GM19035 (cell line): Measurements from ENCODE around the gene NTSR1.

ENCODE experiments used
- ATAC-seq: cut with Tn5 transposase; IDR thresholded peaks from one replicate; pipeline ENCODE4 v1.9.1; 2021; ENCODE audit not compliant: unreplicated experiment

Gene NTSR1

DNA sequence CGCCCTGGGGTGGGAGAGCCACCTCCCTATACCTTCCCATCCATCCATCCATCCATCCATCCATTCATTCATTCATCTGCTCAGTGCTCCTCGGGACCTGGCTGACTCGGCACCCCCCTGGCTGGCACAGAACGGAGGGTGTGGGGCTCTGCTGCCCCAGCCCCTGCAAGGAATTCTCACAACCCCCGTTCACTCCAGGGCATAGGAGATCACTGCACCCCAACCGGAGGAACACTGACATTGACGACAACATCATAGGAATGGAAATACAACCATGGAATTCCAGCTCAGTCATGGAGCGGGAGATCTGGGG, 59.6 kb downstream of the NTSR1 start:
- ATAC-seq, result no peak

DNA sequence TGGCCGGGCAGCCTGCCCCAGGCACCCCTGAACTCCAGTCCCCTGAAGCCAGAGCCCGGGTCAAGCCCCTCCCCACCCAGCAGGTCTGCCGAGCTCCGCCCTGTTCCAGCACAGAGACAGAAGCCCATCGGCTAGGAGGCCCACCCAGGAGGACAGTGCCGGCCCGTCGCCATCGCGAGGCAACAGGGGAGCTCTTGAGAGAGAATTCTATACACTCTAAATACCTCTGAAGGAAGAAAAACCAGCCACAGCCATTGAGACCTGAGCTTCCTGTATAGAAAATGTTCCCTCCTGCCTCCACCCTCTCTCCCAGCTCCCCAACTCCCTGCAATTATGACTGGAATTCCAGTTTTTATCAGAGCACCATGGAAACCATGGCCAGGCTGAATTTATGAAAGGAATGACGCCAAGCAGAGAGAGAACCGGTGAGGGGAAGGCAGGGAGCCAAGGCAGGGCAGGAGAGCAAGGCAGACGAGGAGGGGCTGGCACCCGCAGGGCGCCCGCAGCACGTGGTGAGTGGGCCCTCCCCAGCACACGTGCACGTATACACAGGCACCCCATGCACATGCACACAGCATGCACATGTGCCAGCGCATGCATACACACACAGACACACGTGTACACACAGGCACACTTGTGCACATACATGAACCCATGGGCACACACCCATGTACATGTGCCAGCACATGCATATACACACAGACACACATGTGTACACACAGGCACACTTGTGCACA, 60.1 kb downstream of the NTSR1 start:
- ATAC-seq, result no peak

DNA sequence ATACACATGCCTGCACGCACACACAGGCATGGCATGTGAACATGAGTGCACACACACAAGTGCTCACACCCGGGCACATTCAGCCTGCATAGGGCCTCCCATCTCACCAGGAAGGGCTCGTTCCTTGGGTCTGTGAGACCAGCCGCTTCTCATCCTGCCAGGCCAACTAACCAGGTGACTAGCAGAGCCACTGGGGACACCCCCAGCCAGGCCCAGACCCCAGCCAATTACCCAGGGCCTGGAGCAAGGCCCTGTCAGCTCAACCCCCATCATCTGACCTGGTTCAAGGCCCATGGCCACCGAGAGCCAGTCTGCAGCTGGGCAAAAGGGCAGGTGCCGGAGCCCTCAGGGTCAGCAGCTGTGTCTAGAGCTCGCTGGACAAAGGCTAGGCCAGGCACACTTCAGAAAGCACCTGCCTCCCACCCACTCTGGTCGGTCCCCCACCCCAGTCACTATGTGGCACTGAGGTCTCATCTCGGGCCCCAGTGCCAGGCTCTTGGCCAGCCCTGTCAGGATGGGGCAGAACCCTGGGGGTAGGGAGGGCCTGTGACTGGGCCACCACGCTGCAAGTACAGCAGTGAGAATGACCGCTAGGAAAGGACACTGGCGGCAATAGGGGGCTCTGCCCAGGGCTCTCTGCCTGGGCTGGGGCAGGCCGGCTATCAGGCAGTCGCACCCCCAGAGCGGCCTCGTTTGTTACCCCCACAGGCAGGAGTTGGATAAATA, 60.9 kb downstream of the NTSR1 start:
- ATAC-seq, result no peak

DNA sequence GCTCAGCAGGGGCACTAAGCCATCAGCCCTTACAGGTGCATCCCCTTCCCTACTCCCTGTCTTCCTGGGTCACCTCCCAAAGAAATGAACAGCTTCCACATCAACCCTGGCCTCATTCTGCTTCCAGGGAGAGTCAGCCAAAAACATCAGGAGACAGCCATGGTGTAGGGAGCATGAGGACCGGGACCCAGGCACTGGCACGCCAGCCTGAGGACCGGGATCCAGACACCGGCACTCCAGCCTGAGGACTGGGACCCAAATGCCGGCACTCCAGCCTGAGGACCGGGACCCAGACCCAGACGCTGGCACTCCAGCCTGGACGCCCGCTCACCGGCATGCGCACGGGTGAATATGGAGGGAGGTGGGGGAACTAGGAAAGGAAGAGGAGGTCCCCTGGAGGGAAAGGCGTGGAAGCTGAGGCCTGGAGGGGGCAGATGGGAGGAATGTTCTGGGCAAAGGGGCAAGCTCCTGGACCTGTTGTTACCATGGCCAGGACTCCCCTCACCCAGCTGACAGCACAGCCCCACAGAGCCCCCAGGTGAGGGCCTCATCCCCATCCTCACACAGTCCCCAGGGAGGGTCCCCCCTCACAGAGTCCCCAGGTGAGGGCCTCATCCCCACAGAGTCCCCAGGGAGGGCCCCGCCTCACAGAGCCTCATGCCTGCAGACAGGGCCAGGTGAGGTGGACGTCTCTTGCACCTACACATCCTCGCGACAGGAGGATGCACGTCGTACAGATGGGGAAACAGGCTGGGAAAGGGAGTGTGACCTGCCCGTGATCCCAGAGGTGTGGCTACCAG, 61.7 kb downstream of the NTSR1 start:
- no peak for ATAC-seq

GRCh38 chr20:62770916-62771315, 62.3 kb downstream of the NTSR1 start:
- no peak for ATAC-seq

DNA sequence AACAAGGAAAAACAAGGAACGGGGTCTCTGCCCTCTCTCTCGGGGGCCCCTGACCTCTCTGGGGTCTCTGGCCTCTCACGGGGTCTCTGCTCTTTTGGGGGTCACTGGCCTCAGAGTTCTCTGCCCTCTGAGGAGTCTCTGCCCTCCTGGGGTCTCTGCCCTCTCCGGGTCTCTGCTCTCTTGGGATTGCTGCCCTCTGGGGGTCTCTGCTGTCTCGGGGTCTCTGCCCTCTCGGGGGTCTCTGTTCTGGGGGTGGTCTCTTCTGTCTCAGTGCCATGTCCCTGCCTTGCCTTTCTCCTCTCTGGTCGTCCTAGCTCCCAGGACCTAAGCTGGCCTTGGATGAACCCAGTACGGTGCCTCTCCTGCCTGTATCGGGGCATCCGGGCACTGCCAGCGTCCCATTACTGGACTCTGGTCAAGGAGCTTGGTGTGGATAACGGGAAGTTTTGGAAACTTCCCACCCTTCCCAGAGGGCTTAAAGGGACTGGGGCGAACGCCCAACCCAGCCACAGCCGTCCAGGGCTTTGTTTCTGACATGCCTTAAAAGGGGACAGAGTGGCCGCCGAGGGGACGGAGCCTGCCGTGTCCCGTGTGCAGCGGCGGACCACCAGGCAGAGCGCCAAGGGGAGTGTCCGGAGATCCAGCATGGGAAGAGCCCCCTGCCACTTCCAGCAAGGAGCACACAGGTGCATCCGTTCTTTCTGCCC, 62.9 kb downstream of the NTSR1 start:
- ATAC-seq, result no peak

DNA sequence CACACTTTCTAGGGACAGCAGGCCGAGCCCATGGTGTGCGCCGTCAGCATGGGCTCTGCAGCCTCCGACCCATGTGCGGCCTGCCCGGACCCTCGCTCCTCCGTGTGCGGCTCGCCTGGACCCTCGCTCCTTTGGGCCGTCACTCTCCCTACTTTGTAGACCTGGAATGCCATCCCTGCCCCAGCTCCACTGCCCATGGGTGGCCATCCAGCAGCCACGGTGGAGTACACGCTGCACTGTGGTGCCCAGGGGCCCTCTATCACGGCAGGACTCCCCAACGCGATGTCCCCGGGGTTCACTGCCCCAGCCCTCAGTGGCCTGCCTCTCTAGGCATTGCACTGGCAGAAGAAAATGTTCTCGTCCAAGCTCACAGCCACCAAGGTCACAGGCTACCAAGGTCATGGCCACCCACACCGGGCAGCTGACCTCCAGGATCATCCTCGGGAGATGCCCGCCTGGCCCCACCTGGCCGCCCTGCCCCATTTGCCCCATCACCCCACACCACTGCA, 63.5 kb downstream of the NTSR1 start:
- ATAC-seq, result no peak

DNA sequence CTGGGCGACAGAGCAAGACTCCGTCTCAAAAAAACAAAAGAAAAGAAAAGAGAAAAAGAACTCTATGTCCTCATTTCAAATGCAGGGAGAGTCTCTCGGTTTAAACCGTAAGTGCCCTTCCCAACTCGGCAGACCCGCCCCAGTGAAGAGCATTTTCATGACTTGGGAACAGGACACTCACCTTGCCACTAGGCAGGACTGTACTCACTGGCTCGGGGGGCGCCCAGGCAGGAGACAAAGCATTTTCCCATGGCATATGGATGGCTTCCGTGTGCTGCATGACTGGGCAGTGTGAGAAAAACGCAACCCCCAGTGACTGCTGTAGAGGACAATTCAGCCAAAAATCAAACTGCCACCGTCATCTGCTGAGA, 64.0 kb downstream of the NTSR1 start:
- no peak for ATAC-seq

- no peak for ATAC-seq
Measured at GRCh38 chr20:62772990-62773844, 64.6 kb downstream of the NTSR1 start.

DNA sequence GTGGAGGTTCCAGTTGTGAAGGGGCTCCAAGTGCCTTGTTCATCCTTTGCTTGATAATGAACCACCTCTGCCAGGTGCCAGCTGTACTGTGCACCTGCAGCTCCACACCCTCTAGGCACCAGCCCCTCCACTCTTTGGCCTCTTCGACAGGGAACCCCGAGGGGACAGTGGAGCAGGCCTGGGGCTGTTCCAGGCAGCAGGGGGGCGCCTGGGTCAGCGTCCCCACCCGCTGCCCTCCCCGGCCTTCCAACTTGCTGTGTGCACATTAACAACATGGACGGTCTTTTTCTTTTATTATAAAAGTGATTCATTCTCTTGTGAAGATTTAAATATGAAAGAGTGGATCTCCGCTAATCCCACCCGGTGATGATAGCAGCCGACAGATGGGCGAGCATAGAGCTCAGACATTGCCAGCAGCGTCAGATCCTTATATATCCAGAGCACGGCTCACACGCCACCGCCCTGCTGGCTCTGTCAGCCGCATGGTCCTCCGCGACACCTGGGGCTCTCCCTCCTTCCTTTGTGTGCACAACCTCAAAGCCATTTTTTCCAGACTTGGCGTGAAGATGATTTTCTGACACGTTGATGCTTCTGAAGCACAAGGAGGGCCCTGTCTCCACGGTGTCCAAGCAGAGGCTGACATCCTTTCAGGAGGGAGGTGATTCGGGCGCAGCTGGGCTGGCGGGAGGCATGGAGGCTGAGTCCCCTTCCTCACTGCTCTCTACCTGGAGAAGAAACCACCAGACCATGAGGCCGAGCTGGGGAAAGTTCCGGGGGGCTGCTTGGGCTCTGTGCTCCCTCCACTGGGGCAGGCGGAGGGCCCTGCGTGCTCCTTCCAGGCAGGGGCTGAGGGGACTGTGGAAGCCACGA, 65.4 kb downstream of the NTSR1 start:
- ATAC-seq, result no peak

DNA sequence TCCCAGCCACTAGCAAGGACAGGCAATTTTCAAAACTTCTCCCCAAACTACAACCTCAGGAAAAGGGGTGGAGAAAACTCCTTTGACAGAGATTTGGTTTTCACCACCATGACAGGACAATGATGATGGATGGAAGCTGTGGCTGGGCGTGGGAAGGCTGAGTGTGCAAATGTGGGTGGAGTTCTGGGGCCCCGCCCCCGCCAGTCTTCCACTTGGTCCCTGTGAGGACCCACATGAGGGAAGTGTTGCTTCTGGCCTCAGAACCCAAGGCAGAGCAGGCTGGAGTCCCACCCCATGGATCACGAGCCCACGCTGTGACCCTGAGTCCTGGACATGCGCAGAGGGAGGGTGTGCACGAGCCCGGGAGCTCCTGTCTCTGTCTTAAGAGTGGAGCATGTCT, 66.1 kb downstream of the NTSR1 start:
- no peak for ATAC-seq

GRCh38 chr20:62775206-62775605, 66.6 kb downstream of the NTSR1 start:
- no peak for ATAC-seq

GRCh38 chr20:62776035-62776691, 67.5 kb downstream of the NTSR1 start:
- no peak for ATAC-seq

- no peak for ATAC-seq
Measured at GRCh38 chr20:62776692-62777527, 68.3 kb downstream of the NTSR1 start.

- ATAC-seq, result no peak
Measured at GRCh38 chr20:62777528-62777830, 68.8 kb downstream of the NTSR1 start.

GRCh38 chr20:62778058-62778457, 69.4 kb downstream of the NTSR1 start:
- ATAC-seq, result no peak

GRCh38 chr20:62778601-62779416, 70.2 kb downstream of the NTSR1 start:
- ATAC-seq, result no peak

DNA sequence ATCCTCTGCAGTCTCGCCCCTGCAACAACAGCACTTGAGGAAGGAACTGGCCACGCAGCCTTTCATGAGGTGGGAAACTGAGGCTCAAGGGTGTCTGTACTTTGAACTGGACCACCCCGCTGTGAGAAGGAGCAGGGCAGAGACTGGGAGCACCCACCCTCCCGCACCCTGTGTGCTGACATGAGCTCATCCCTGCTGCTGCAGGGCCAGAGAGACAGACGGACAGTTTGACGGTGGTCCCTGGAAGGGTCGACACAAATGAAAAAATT, 70.7 kb downstream of the NTSR1 start:
- no peak for ATAC-seq
